HEK293 (cell line): Measurements from ENCODE around the gene PRR19.

Experiments used
- CTCF ChIA-PET: fragments of 350-600 bp; formaldehyde crosslinking; extraction: SDS; loops from one replicate; lab custom pipeline; 2021; ENCODE audit warnings: antibody characterized with exemption; lab: Yijun Ruan, JAX
- POLR2A ChIA-PET: fragments of 300-600 bp; formaldehyde crosslinking; extraction: SDS; loops from one replicate; lab custom pipeline; 2020; ENCODE audit warnings: antibody characterized with exemption, inconsistent platforms; lab: Yijun Ruan, JAX
- H3K27ac ChIP-seq: fragments of 200-500 bp; sonication (Bioruptor generic); 2 replicates; pipeline ENCODE4 v1.5.1; 2014; ENCODE audit warnings: low read depth, low read length, control low read depth, inconsistent platforms; ENCODE audit errors: extremely low read depth
- H3K36me3 ChIP-seq, 2 experiments: fragments of 200-500 bp in 1 of 2; sonication (Bioruptor generic) in 1 of 2; 1 replicate in 1 of 2; 2 replicates in 1 of 2; pipeline ENCODE4 v1.5.1; 2014 to 2017; ENCODE audit warnings: inconsistent platforms in 2 of 2, low read length in 2 of 2; ENCODE audit not compliant: control insufficient read depth in 2 of 2, insufficient read depth in 1 of 2
- H3K4me1 ChIP-seq: fragments of 200-500 bp; sonication (Bioruptor generic); 2 replicates; pipeline ENCODE4 v1.5.1; 2014; ENCODE audit warnings: mild to moderate bottlenecking, low read length, inconsistent platforms; ENCODE audit not compliant: control insufficient read depth, insufficient read depth
- H3K4me3 ChIP-seq: 2 replicates; pipeline ENCODE4 v1.5.1; 2011; ENCODE audit warnings: low read depth, mild to moderate bottlenecking, control low read depth, low read length, moderate library complexity
- H3K9me3 ChIP-seq: fragments of 200-500 bp; sonication (Bioruptor generic); 2 replicates; pipeline ENCODE4 v1.5.1; 2014; ENCODE audit warnings: low read depth, low read length, inconsistent platforms; ENCODE audit not compliant: control insufficient read depth, insufficient read depth
- GLIS1 ChIP-seq: fragments of 450-650 bp; formaldehyde crosslinking; IDR thresholded peaks from 2 replicates; pipeline ENCODE4 v1.5.1; 2016; ENCODE audit warnings: missing biosample characterization, missing genetic modification characterization
- GLIS2 ChIP-seq: fragments of 450-650 bp; formaldehyde crosslinking; IDR thresholded peaks from 2 replicates; pipeline ENCODE4 v1.5.1; 2016; ENCODE audit warnings: missing biosample characterization, missing genetic modification characterization
- HIC1 ChIP-seq: fragments of 450-650 bp; formaldehyde crosslinking; IDR thresholded peaks from 2 replicates; pipeline ENCODE4 v1.5.1; 2016; ENCODE audit warnings: missing biosample characterization, missing genetic modification characterization
- MEIS1 ChIP-seq: sonication (generic); formaldehyde crosslinking; IDR thresholded peaks from 2 replicates; pipeline ENCODE4 v1.8.1; 2022; ENCODE audit warnings: missing genetic modification reagents, mild to moderate bottlenecking, borderline replicate concordance
- OSR2 ChIP-seq: fragments of 450-650 bp; formaldehyde crosslinking; IDR thresholded peaks from 2 replicates; pipeline ENCODE4 v1.5.1; 2016; ENCODE audit warnings: missing biosample characterization, missing genetic modification characterization
- SP2 ChIP-seq: fragments of 450-650 bp; formaldehyde crosslinking; IDR thresholded peaks from 2 replicates; pipeline ENCODE4 v1.5.1; 2016; ENCODE audit warnings: missing biosample characterization, missing genetic modification characterization
- YY2 ChIP-seq: fragments of 450-650 bp; formaldehyde crosslinking; IDR thresholded peaks from 2 replicates; pipeline ENCODE4 v1.5.1; 2016; ENCODE audit warnings: missing biosample characterization, missing genetic modification characterization
- ZFP41 ChIP-seq: fragments of 450-650 bp; formaldehyde crosslinking; IDR thresholded peaks from 2 replicates; pipeline ENCODE4 v1.5.1; 2016; ENCODE audit warnings: missing biosample characterization, missing genetic modification characterization, borderline replicate concordance
- ZIC2 ChIP-seq: fragments of 450-650 bp; formaldehyde crosslinking; IDR thresholded peaks from 2 replicates; pipeline ENCODE4 v1.5.1; 2016; ENCODE audit warnings: missing biosample characterization, missing genetic modification characterization
- ZNF214 ChIP-seq: fragments of 450-650 bp; formaldehyde crosslinking; IDR thresholded peaks from 2 replicates; pipeline ENCODE4 v1.5.1; 2017; ENCODE audit warnings: missing biosample characterization, mild to moderate bottlenecking, missing genetic modification characterization, borderline replicate concordance
- ZNF26 ChIP-seq: fragments of 450-650 bp; formaldehyde crosslinking; IDR thresholded peaks from 2 replicates; pipeline ENCODE4 v1.5.1; 2016; ENCODE audit warnings: missing biosample characterization, missing genetic modification characterization
- ZNF391 ChIP-seq: fragments of 450-650 bp; formaldehyde crosslinking; IDR thresholded peaks from 2 replicates; pipeline ENCODE4 v1.5.1; 2016; ENCODE audit warnings: low read depth, missing biosample characterization, missing genetic modification characterization, borderline replicate concordance
- ZNF423 ChIP-seq: fragments of 450-650 bp; formaldehyde crosslinking; IDR thresholded peaks from 2 replicates; pipeline ENCODE4 v1.5.1; 2016; ENCODE audit warnings: missing biosample characterization, missing genetic modification characterization
- ZNF48 ChIP-seq: fragments of 450-650 bp; formaldehyde crosslinking; IDR thresholded peaks from 2 replicates; pipeline ENCODE4 v1.5.1; 2016; ENCODE audit warnings: missing biosample characterization, missing genetic modification characterization
- ZNF561 ChIP-seq: fragments of 450-650 bp; IDR thresholded peaks from 2 replicates; pipeline ENCODE4 v1.5.1; 2018; ENCODE audit warnings: missing biosample characterization, missing genetic modification characterization, borderline replicate concordance
- ZNF664 ChIP-seq: fragments of 450-650 bp; formaldehyde crosslinking; IDR thresholded peaks from 2 replicates; pipeline ENCODE4 v1.5.1; 2016; ENCODE audit warnings: missing biosample characterization, missing genetic modification characterization
- ZNF692 ChIP-seq: fragments of 450-650 bp; formaldehyde crosslinking; IDR thresholded peaks from 2 replicates; pipeline ENCODE4 v1.5.1; 2016; ENCODE audit warnings: missing biosample characterization, missing genetic modification characterization
- ZNF747 ChIP-seq: fragments of 450-650 bp; formaldehyde crosslinking; IDR thresholded peaks from 2 replicates; pipeline ENCODE4 v1.5.1; 2016; ENCODE audit warnings: missing biosample characterization, missing genetic modification characterization
- TF ChIP-seq, protein P1 (sequence below): fragments of 450-650 bp; formaldehyde crosslinking; IDR thresholded peaks from 2 replicates; pipeline ENCODE4 v1.5.1; 2016; ENCODE audit warnings: missing biosample characterization, missing genetic modification characterization
- TF ChIP-seq, protein P2 (sequence below): fragments of 450-650 bp; formaldehyde crosslinking; IDR thresholded peaks from 2 replicates; pipeline ENCODE4 v1.5.1; 2016; ENCODE audit warnings: missing biosample characterization, missing genetic modification characterization

Gene PRR19

GRCh38 chr19:42290523-42291434 is 11.2 kb upstream of the PRR19 start:
- CTCF ChIA-PET: interaction anchor here (0.7 to 3.6 kb wide), 7 partner anchors 11 to 194 kb away, joined by 3 to 16 read pairs (median 4); partner anchors contain the start of gene PRR19
- TF ChIP-seq GLIS1 (tag by site-specific recombination): peak; percentile 55
- TF ChIP-seq ZNF48 (tag by site-specific recombination): no peak
- TF ChIP-seq, protein P1, sequence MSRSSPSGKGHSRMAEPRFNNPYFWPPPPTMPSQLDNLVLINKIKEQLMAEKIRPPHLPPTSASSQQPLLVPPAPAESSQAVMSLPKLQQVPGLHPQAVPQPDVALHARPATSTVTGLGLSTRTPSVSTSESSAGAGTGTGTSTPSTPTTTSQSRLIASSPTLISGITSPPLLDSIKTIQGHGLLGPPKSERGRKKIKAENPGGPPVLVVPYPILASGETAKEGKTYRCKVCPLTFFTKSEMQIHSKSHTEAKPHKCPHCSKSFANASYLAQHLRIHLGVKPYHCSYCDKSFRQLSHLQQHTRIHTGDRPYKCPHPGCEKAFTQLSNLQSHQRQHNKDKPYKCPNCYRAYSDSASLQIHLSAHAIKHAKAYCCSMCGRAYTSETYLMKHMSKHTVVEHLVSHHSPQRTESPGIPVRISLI (tag by site-specific recombination): no peak
- TF ChIP-seq ZNF423 (tag by site-specific recombination): peak; percentile 58; the same call in 1 of the 2 replicates
- no peak for TF ChIP-seq ZNF214 (tag by site-specific recombination)
- TF ChIP-seq SP2 (tag by site-specific recombination): peak; percentile 60
- no peak for TF ChIP-seq ZNF391
- TF ChIP-seq HIC1: peak; percentile 79
- TF ChIP-seq ZNF747 (tag by site-specific recombination): no peak
- 0 out of 2 replicates have a peak, but pooled peaks have one; percentile 21 for TF ChIP-seq ZNF692 (tag by site-specific recombination)
- no peak for TF ChIP-seq YY2 (tag by site-specific recombination)
- no peak for TF ChIP-seq OSR2 (tag by site-specific recombination)
- peak; percentile 94 for TF ChIP-seq ZIC2
- no peak for TF ChIP-seq MEIS1
- TF ChIP-seq ZNF561 (tag by site-specific recombination): 0 out of 2 replicates have a peak, but pooled peaks have one; percentile 24
- TF ChIP-seq, protein P2, sequence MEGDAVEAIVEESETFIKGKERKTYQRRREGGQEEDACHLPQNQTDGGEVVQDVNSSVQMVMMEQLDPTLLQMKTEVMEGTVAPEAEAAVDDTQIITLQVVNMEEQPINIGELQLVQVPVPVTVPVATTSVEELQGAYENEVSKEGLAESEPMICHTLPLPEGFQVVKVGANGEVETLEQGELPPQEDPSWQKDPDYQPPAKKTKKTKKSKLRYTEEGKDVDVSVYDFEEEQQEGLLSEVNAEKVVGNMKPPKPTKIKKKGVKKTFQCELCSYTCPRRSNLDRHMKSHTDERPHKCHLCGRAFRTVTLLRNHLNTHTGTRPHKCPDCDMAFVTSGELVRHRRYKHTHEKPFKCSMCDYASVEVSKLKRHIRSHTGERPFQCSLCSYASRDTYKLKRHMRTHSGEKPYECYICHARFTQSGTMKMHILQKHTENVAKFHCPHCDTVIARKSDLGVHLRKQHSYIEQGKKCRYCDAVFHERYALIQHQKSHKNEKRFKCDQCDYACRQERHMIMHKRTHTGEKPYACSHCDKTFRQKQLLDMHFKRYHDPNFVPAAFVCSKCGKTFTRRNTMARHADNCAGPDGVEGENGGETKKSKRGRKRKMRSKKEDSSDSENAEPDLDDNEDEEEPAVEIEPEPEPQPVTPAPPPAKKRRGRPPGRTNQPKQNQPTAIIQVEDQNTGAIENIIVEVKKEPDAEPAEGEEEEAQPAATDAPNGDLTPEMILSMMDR (tag by site-specific recombination): peak; percentile 92
- TF ChIP-seq ZFP41 (tag by site-specific recombination): no peak
- TF ChIP-seq ZNF664 (tag by site-specific recombination): no peak
- TF ChIP-seq GLIS2 (tag by site-specific recombination): peak; percentile 70
- TF ChIP-seq ZNF26 (tag by site-specific recombination): no peak
- Histone ChIP-seq H3K9me3 (no peaks in the 10 kb centered on the region), H3K27ac (no peak overlapping the region), H3K4me1 (peaks cover 6% of the 10 kb centered on the region), H3K4me3 (no peak overlapping the region), H3K36me3 (peaks cover 15 to 88% of the 10 kb centered on the region in 2 experiments)
- POLR2A ChIA-PET: no interaction called here
